ENCODE measurements around the gene TOMM34. TPM values are rescaled to one million over a fixed set of nuclear protein-coding genes. Genes with fewer than 3 reads are reported as not detected.

Gene TOMM34
- polyA plus RNA-seq, 1 experiment, result 48.6 TPM

DNA sequence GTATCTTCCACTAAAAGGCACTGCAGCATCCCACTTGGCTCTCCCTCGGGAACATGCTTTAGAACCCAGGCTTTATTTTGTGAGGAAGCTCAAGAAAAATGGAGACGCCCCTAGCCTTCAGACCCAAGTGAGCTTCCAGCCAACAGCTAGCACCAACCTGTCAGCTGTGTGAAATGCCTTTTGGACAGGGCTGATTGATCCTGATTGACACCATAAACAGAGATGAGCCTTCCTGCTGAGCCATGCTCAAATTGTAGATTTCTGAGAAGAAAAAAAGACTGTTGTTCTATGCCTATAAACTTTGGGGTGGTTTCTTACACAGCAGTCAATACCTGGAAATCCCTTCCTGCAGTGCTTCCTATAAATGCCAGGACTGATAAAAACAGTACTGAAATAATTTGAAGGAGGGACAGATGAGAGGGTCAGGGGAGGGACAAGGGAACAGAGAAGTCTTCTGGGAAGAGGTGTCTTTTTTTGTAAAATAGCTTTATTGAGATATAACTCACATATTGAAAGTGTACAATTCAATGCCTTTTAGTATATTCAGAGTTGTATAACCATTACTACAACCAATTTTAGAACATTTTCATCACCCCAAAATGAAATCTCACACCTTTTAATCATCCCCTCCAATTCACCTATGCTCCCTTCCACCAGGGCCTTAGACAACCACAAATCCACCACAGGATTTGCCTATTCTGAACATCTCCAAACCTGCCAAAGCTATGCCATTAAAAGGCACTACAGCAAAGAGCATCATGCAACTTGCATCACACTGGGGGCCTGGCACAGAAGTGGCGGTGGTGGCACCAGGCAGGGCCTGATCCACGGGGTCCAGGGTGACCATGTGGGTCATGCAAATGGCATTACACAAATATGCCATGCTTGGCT is 3.4 kb upstream of the TOMM34 start:
- H3K4me3 ChIP-seq (ENCODE audit: low read depth, low read length), result no peak overlapping the region
- CTCF ChIA-PET, result interaction anchor here (0.6 to 1.7 kb wide), 3 partner anchors 71 to 216 kb away, joined by 3 to 5 read pairs (median 3); no protein-coding TSS in a partner anchor
- TF ChIP-seq, protein P1, sequence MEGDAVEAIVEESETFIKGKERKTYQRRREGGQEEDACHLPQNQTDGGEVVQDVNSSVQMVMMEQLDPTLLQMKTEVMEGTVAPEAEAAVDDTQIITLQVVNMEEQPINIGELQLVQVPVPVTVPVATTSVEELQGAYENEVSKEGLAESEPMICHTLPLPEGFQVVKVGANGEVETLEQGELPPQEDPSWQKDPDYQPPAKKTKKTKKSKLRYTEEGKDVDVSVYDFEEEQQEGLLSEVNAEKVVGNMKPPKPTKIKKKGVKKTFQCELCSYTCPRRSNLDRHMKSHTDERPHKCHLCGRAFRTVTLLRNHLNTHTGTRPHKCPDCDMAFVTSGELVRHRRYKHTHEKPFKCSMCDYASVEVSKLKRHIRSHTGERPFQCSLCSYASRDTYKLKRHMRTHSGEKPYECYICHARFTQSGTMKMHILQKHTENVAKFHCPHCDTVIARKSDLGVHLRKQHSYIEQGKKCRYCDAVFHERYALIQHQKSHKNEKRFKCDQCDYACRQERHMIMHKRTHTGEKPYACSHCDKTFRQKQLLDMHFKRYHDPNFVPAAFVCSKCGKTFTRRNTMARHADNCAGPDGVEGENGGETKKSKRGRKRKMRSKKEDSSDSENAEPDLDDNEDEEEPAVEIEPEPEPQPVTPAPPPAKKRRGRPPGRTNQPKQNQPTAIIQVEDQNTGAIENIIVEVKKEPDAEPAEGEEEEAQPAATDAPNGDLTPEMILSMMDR (IDR thresholded peaks at IDR 0.05; ENCODE audit: insufficient read depth, low read depth, low read length), result no peak
- no peak for DNase-seq (ENCODE audit: low read depth)
- POLR2A ChIA-PET, result no interaction called here
- H3K27me3 ChIP-seq (ENCODE audit: control insufficient read depth, insufficient read depth, low read length), result no peaks in the 10 kb centered on the region
- no peaks in the 10 kb centered on the region for H3K36me3 ChIP-seq (ENCODE audit: control insufficient read depth, insufficient read depth, low read length)

DNA sequence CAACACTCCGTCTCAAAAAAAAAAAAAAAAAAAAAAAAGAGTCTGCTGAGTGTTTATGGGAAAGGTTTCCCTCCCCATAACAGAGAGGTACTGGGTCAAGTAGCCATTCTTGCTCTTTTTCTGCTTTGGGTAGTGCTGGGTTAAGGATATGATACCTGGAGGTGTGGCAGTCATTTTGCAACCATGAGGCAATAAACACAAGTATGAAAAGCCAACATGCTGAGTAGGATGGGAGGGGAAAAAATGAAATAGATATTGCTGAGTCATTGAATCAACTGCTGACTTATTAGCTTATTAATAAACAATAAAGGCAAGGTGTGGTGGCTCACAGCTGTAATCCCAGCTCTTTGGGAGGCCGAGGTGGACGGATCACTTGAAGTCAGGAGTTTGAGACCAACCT is 2.3 kb upstream of the TOMM34 start:
- DNase-seq (ENCODE audit: low read depth), result no peak
- Histone ChIP-seq H3K4me3 (ENCODE audit: low read depth, low read length) (no peak overlapping the region), H3K36me3 (ENCODE audit: control insufficient read depth, insufficient read depth, low read length) (no peaks in the 10 kb centered on the region), H3K27me3 (ENCODE audit: control insufficient read depth, insufficient read depth, low read length) (no peaks in the 10 kb centered on the region)
- ChIA-PET CTCF (interaction anchor here (1.0 to 1.7 kb wide), 2 partner anchors 11 to 133 kb away, joined by 3 to 5 read pairs; no protein-coding TSS in a partner anchor), POLR2A (no interaction called here)
- TF ChIP-seq, protein P1 (IDR thresholded peaks at IDR 0.05; ENCODE audit: insufficient read depth, low read depth, low read length), result no peak

DNA sequence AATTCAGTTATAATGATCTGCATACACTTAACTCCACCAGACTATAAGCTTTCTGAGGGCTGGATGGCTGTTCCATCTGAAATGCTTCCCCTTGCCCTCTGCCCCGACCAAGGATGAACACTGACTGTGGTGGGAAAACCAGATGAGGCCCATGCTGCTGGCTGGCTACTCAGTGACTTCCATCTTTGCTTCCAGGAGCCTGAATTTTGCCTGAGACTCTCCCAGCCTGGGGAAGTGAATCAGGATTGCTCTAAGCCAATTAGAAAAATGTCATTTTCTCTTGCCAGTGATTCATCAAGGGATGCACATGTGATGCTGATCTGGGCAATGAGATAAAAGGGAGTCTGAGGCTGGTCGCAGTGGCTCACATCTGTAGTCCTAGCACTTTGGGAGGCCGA is 1.7 kb upstream of the TOMM34 start:
- TF ChIP-seq, protein P1 (IDR thresholded peaks at IDR 0.05; ENCODE audit: insufficient read depth, low read depth, low read length), result no peak
- POLR2A ChIA-PET, result no interaction called here
- Histone ChIP-seq H3K36me3 (ENCODE audit: control insufficient read depth, insufficient read depth, low read length) (no peaks in the 10 kb centered on the region), H3K27me3 (ENCODE audit: control insufficient read depth, insufficient read depth, low read length) (no peaks in the 10 kb centered on the region), H3K4me3 (ENCODE audit: low read depth, low read length) (no peak overlapping the region)
- DNase-seq (ENCODE audit: low read depth), result no peak
- CTCF ChIA-PET, result interaction anchor here (0.7 to 1.0 kb wide), 2 partner anchors 12 to 50 kb away, joined by 3 read pairs; no protein-coding TSS in a partner anchor

DNA sequence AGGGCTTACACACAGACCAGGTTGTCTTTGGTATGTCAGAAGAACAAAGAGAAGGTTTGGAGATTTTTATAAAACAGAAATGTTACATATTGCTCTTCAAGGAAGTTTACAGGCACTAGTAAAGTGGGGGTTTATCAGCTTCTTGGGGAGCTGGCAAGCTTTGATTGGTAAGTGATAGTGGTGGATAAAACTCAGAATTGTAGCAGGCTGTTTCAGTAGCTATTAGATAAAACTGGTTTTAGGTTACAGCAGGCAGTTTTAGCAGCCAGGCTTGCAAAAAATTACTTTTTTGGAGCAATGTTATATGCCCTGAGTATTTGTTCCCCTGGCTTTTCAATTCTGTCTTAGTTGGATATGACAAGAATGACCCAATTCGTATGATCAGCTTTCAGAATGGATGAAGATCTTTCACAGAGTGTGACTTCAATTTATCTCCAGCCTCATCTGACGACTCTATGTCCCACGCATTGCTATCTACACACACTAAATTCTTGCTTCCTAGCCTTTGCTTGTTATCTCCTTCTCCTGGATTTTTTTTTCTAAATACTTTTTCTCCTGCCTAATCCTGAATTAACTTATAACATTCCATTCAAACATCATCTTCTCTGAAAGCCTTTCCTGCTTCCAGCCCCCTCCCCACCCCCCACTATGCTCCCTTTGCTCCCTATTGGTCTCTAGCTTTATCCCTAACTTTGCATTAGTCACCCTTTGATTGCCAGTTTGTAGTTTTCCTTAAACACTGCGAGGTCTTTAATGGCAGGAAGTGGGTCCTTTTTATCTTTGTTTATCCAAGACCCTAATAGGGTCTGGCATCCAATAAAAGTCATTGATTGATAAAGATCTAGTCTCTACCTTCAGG is 1.0 kb upstream of the TOMM34 start:
- ChIA-PET POLR2A (no interaction called here), CTCF (interaction anchor here (0.7 to 4.1 kb wide), 4 partner anchors 12 to 68 kb away, joined by 3 to 15 read pairs (median 3); no protein-coding TSS in a partner anchor)
- H3K36me3 ChIP-seq (ENCODE audit: control insufficient read depth, insufficient read depth, low read length), result no peaks in the 10 kb centered on the region
- H3K27me3 ChIP-seq (ENCODE audit: control insufficient read depth, insufficient read depth, low read length), result no peaks in the 10 kb centered on the region
- TF ChIP-seq, protein P1 (IDR thresholded peaks at IDR 0.05; ENCODE audit: insufficient read depth, low read depth, low read length), result no peak
- no peak for DNase-seq (ENCODE audit: low read depth)
- no peak overlapping the region for H3K4me3 ChIP-seq (ENCODE audit: low read depth, low read length)

All from BJ (cell line).